ENCODE data around the gene DNAJB8. TPM values are rescaled to one million over a fixed set of nuclear protein-coding genes. Genes with fewer than 3 reads are reported as not detected.

DNAJB8 gene
- total and polyA plus RNA-seq, 9 of the 15 experiments (the other 6 are each of a cell fraction or from before 2014, with no cell fraction given) = not detected

DNA sequence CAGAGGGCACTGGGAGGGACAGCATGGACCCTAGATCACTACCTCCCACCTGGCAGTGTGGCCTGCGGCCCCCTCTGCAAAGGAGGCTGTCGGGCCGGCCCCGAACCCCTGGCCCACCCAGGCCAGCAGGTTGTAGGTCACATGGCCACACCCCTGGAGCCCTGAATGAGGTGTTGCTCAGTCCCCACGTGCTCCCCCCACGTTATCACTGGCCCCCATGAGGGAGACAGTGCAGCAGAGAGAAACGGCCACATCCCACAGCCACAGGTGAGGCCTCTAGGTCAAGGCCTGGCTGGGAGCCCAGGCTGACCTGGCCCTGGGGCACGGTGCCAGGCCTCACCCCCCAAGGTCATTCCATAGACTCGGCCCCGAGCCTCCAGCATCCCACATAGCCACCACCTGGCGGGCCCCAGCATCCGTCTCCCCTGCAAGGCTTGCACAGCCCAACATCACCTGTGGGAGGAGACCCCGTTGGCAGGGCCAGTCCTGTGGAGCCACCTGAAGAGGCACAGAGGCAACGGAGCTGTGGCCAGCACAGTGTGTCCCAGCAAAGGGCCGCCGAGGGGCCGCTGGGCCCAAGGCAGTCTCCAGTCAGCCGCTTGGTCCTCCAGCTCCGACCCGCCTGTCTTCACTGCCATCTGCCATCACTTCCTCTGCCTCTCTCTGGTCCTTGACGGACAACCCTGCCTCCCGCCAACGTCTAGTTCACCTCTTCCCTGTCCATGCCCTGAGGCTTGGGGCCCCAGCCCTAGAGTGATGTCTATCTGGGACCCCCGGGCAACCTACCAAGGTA, 53.1 kb downstream of the DNAJB8 start (continued):
- TF ChIP-seq, protein P1, sequence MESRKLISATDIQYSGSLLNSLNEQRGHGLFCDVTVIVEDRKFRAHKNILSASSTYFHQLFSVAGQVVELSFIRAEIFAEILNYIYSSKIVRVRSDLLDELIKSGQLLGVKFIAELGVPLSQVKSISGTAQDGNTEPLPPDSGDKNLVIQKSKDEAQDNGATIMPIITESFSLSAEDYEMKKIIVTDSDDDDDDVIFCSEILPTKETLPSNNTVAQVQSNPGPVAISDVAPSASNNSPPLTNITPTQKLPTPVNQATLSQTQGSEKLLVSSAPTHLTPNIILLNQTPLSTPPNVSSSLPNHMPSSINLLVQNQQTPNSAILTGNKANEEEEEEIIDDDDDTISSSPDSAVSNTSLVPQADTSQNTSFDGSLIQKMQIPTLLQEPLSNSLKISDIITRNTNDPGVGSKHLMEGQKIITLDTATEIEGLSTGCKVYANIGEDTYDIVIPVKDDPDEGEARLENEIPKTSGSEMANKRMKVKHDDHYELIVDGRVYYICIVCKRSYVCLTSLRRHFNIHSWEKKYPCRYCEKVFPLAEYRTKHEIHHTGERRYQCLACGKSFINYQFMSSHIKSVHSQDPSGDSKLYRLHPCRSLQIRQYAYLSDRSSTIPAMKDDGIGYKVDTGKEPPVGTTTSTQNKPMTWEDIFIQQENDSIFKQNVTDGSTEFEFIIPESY (CRISPR knock-in tag; IDR thresholded peaks at IDR 0.05) = peak; percentile 92
- TF ChIP-seq, protein P2, sequence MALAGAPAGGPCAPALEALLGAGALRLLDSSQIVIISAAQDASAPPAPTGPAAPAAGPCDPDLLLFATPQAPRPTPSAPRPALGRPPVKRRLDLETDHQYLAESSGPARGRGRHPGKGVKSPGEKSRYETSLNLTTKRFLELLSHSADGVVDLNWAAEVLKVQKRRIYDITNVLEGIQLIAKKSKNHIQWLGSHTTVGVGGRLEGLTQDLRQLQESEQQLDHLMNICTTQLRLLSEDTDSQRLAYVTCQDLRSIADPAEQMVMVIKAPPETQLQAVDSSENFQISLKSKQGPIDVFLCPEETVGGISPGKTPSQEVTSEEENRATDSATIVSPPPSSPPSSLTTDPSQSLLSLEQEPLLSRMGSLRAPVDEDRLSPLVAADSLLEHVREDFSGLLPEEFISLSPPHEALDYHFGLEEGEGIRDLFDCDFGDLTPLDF (CRISPR knock-in tag; IDR thresholded peaks at IDR 0.05) = no peak
- TF ChIP-seq, protein P3, sequence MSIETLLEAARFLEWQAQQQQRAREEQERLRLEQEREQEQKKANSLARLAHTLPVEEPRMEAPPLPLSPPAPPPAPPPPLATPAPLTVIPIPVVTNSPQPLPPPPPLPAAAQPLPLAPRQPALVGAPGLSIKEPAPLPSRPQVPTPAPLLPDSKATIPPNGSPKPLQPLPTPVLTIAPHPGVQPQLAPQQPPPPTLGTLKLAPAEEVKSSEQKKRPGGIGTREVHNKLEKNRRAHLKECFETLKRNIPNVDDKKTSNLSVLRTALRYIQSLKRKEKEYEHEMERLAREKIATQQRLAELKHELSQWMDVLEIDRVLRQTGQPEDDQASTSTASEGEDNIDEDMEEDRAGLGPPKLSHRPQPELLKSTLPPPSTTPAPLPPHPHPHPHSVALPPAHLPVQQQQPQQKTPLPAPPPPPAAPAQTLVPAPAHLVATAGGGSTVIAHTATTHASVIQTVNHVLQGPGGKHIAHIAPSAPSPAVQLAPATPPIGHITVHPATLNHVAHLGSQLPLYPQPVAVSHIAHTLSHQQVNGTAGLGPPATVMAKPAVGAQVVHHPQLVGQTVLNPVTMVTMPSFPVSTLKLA (conservative IDR thresholded peaks at IDR 0.05) = peak; percentile 65 to 73
- TF ChIP-seq, protein P4, sequence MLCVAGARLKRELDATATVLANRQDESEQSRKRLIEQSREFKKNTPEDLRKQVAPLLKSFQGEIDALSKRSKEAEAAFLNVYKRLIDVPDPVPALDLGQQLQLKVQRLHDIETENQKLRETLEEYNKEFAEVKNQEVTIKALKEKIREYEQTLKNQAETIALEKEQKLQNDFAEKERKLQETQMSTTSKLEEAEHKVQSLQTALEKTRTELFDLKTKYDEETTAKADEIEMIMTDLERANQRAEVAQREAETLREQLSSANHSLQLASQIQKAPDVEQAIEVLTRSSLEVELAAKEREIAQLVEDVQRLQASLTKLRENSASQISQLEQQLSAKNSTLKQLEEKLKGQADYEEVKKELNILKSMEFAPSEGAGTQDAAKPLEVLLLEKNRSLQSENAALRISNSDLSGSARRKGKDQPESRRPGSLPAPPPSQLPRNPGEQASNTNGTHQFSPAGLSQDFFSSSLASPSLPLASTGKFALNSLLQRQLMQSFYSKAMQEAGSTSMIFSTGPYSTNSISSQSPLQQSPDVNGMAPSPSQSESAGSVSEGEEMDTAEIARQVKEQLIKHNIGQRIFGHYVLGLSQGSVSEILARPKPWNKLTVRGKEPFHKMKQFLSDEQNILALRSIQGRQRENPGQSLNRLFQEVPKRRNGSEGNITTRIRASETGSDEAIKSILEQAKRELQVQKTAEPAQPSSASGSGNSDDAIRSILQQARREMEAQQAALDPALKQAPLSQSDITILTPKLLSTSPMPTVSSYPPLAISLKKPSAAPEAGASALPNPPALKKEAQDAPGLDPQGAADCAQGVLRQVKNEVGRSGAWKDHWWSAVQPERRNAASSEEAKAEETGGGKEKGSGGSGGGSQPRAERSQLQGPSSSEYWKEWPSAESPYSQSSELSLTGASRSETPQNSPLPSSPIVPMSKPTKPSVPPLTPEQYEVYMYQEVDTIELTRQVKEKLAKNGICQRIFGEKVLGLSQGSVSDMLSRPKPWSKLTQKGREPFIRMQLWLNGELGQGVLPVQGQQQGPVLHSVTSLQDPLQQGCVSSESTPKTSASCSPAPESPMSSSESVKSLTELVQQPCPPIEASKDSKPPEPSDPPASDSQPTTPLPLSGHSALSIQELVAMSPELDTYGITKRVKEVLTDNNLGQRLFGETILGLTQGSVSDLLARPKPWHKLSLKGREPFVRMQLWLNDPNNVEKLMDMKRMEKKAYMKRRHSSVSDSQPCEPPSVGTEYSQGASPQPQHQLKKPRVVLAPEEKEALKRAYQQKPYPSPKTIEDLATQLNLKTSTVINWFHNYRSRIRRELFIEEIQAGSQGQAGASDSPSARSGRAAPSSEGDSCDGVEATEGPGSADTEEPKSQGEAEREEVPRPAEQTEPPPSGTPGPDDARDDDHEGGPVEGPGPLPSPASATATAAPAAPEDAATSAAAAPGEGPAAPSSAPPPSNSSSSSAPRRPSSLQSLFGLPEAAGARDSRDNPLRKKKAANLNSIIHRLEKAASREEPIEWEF (CRISPR knock-in tag; IDR thresholded peaks at IDR 0.05) = no peak
- peak; percentile 20; the same call in 1 of the 2 replicates for TF ChIP-seq ARID1B (IDR thresholded peaks at IDR 0.05)
- TF ChIP-seq, protein P5, sequence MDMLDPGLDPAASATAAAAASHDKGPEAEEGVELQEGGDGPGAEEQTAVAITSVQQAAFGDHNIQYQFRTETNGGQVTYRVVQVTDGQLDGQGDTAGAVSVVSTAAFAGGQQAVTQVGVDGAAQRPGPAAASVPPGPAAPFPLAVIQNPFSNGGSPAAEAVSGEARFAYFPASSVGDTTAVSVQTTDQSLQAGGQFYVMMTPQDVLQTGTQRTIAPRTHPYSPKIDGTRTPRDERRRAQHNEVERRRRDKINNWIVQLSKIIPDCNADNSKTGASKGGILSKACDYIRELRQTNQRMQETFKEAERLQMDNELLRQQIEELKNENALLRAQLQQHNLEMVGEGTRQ (CRISPR knock-in tag; IDR thresholded peaks at IDR 0.05) = peak; percentile 63; the same call in 1 of the 2 replicates
- TF ChIP-seq, protein P6, sequence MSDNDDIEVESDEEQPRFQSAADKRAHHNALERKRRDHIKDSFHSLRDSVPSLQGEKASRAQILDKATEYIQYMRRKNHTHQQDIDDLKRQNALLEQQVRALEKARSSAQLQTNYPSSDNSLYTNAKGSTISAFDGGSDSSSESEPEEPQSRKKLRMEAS (CRISPR knock-in tag; IDR thresholded peaks at IDR 0.05) = peak; percentile 78; the same call in 1 of the 2 replicates
- TF ChIP-seq HNRNPL (IDR thresholded peaks at IDR 0.05; ENCODE audit: low read depth, low read length) = 0 out of 2 replicates have a peak, but pooled peaks have one; percentile 12
- TF ChIP-seq, protein P7, sequence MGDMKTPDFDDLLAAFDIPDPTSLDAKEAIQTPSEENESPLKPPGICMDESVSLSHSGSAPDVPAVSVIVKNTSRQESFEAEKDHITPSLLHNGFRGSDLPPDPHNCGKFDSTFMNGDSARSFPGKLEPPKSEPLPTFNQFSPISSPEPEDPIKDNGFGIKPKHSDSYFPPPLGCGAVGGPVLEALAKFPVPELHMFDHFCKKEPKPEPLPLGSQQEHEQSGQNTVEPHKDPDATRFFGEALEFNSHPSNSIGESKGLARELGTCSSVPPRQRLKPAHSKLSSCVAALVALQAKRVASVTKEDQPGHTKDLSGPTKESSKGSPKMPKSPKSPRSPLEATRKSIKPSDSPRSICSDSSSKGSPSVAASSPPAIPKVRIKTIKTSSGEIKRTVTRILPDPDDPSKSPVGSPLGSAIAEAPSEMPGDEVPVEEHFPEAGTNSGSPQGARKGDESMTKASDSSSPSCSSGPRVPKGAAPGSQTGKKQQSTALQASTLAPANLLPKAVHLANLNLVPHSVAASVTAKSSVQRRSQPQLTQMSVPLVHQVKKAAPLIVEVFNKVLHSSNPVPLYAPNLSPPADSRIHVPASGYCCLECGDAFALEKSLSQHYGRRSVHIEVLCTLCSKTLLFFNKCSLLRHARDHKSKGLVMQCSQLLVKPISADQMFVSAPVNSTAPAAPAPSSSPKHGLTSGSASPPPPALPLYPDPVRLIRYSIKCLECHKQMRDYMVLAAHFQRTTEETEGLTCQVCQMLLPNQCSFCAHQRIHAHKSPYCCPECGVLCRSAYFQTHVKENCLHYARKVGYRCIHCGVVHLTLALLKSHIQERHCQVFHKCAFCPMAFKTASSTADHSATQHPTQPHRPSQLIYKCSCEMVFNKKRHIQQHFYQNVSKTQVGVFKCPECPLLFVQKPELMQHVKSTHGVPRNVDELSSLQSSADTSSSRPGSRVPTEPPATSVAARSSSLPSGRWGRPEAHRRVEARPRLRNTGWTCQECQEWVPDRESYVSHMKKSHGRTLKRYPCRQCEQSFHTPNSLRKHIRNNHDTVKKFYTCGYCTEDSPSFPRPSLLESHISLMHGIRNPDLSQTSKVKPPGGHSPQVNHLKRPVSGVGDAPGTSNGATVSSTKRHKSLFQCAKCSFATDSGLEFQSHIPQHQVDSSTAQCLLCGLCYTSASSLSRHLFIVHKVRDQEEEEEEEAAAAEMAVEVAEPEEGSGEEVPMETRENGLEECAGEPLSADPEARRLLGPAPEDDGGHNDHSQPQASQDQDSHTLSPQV (IDR thresholded peaks at IDR 0.05) = peak; percentile 94

Data from K562 (cell line).